Left colon (tissue), 2 donors: Measurements from ENCODE around the gene KHDRBS2. TPM values are rescaled to one million over a fixed set of nuclear protein-coding genes. Genes with fewer than 3 reads are reported as not detected.

ENCODE experiments used
- ATAC-seq: fragments of 200-7000 bp; cut with Tn5 transposase; one replicate; pipeline ENCODE4 v1.9.1; 2020; ENCODE audit warnings: mild to moderate bottlenecking, moderate library complexity
- DNase-seq, 2 donors: peaks; one replicate each; pipeline ENCODE4 v3.0.0-alpha.2; 2020
- intact Hi-C, 2 donors: fragments of 100-400 bp; cut with DNase I in 1 of 2; cut with micrococcal nuclease in 1 of 2; formaldehyde crosslinking; loops; one replicate each; pipeline versions ENCODE4 v1.11.2 to v1.14.0; 2022; cut with DNase I, micrococcal nuclease
- total RNA-seq, 2 donors: library from RNA; stranded (reverse); fragmentation: NEBNext Ultra II Directional; extraction: Animal tissue kit (Norgen Biotek cat#: 25700); gene quantifications; one replicate each; pipeline ENCODE4 v1.2.1, GENCODE V29; 2021
- donor health status: DM: no; HTN: no; CAD: no.
- donor health status: DM: yes; HTN: yes; CAD: no.

Gene KHDRBS2
- total RNA-seq, 2 donors from 2014 or later, result 0.46 to 1.4 TPM

- ATAC-seq, result no peak
- no peak for DNase-seq
- intact Hi-C loops, result no loop called here
Measured at GRCh38 chr6:62217866-62218265, 68.2 kb downstream of the KHDRBS2 start.

GRCh38 chr6:62202078-62202477 lies 83.9 kb downstream of the KHDRBS2 start:
- DNase-seq (no peak), ATAC-seq (no peak)
- intact Hi-C loops, result no loop called here

- DNase-seq, result no peak
- intact Hi-C loops, result no loop called here
- ATAC-seq, result no peak
Measured at GRCh38 chr6:62192593-62192992, 93.4 kb downstream of the KHDRBS2 start.

- ATAC-seq (no peak), DNase-seq (no peak)
- intact Hi-C loops, result no loop called here
Measured at GRCh38 chr6:62175195-62175594, 110.8 kb downstream of the KHDRBS2 start.

GRCh38 chr6:62174548-62174947 lies 111.5 kb downstream of the KHDRBS2 start:
- ATAC-seq (no peak), DNase-seq (no peak)
- intact Hi-C loops, result no loop called here

GRCh38 chr6:62167736-62168135 lies 118.3 kb downstream of the KHDRBS2 start:
- ATAC-seq, result no peak
- DNase-seq, result no peak
- intact Hi-C loops, result no loop called here

GRCh38 chr6:62162858-62163257 lies 123.2 kb downstream of the KHDRBS2 start:
- DNase-seq, result no peak
- intact Hi-C loops, result no loop called here
- ATAC-seq, result no peak

GRCh38 chr6:62152796-62153195 lies 133.2 kb downstream of the KHDRBS2 start:
- DNase-seq (no peak), ATAC-seq (no peak)
- intact Hi-C loops, result no loop called here

GRCh38 chr6:62150048-62150663 lies 135.9 kb downstream of the KHDRBS2 start:
- ATAC-seq, result peak; percentile 45
- intact Hi-C loops, result no loop called here
- no peak for DNase-seq

- no peak for ATAC-seq
- intact Hi-C loops, result no loop called here
- DNase-seq, result no peak
Measured at GRCh38 chr6:62146954-62147853, 138.8 kb downstream of the KHDRBS2 start.

- DNase-seq (no peak), ATAC-seq (no peak)
- intact Hi-C loops, result no loop called here
Measured at GRCh38 chr6:62129127-62129526, 156.9 kb downstream of the KHDRBS2 start.

- intact Hi-C loops, result no loop called here
- ATAC-seq, result no peak
- no peak for DNase-seq
Measured at GRCh38 chr6:62119401-62119800, 166.6 kb downstream of the KHDRBS2 start.

GRCh38 chr6:62103186-62103859 lies 182.7 kb downstream of the KHDRBS2 start:
- ATAC-seq (no peak), DNase-seq (no peak)
- intact Hi-C loops, result no loop called here

- no peak for ATAC-seq
- DNase-seq, result no peak
- intact Hi-C loops, result no loop called here
Measured at GRCh38 chr6:62102387-62102786, 183.6 kb downstream of the KHDRBS2 start.

- DNase-seq, result no peak
- intact Hi-C loops, result no loop called here
Measured at GRCh38 chr6:62090442-62091229, 195.4 kb downstream of the KHDRBS2 start.

GRCh38 chr6:62089781-62090180 lies 196.2 kb downstream of the KHDRBS2 start:
- intact Hi-C loops, result no loop called here

More at GRCh38 chr6:62090442-62091229, 195.4 kb downstream of the KHDRBS2 start:
- ATAC-seq, result no peak

GRCh38 chr6:62086047-62086446 lies 200.0 kb downstream of the KHDRBS2 start:
- ATAC-seq, result no peak
- intact Hi-C loops, result no loop called here
- no peak for DNase-seq

More at GRCh38 chr6:62089781-62090180, 196.2 kb downstream of the KHDRBS2 start:
- no peak for ATAC-seq
- no peak for DNase-seq

GRCh38 chr6:62075869-62076268 lies 210.2 kb downstream of the KHDRBS2 start:
- no peak for ATAC-seq
- DNase-seq, result no peak
- intact Hi-C loops, result no loop called here

GRCh38 chr6:62059901-62060300 lies 226.1 kb downstream of the KHDRBS2 start:
- no peak for ATAC-seq
- intact Hi-C loops, result no loop called here
- no peak for DNase-seq
